ENCODE measurements around the gene CCDC87.
"Not testable (repeated sequence)": the region's sequence is repeated elsewhere in the genome, so short reads cannot be mapped to it uniquely, and the experiment has no call there.

Gene CCDC87

DNA sequence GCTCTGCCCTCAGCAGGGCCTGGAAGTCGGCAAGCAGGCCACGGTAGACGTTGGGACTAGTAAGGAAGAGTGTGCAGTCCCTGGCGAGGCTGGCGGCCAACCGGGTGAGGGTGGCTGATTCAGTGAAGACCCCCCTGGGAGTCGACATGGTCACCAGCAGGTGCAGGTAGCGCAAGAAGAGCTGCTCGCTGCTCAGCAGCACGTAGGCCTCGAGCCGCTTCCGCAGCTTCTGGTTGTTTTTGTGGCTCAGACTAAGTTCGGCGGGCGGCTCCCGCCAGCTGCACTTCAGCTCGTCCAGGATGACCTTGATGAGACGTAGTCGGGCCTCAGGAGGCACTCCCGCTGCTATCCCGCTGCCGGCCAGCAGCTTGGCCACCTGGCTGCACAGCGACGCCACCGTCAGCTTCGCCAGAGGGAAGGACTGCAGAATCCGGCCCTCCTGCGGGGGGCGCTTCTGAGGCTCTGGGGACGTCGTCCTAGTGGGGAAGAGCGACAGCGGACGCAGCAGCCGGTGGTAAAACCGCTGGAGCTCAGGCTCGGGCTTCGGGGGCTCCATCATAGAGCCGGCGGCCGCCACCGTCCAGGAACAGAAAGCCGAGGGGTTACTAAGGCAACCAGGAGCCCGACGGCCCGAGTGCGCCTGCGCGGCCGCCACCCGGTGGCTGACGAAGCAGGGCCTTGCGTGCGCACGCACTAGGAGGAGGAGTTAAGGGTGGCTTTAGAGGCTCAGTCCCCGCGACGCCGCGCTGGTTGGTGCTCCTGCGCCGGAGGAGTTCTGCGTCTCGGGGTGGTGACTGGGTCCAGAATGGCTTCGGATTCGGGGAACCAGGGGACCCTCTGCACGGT is at the start of gene CCDC87, which contains the start of gene CCS:
Gene CCDC87 (minus strand): TSS at position 607 of the 846 bp plus-strand sequence. CDS start 48 bp downstream, at position 559.
Gene CCS (plus strand): TSS at position 729 of the 846 bp plus-strand sequence. CDS start 77 bp downstream, at position 806.
- DNase-seq: peak; percentile 97

- DNase-seq: no peak
These were observed 49.0 kb upstream of the CCDC87 start for GRCh38 chr11:66641834-66642233.

GRCh38 chr11:66639814-66640340 is 47.0 kb upstream of the CCDC87 start:
- DNase-seq: not testable (repeated sequence)

- no peak for DNase-seq
These were observed 46.4 kb upstream of the CCDC87 start for GRCh38 chr11:66639066-66639813.

DNA sequence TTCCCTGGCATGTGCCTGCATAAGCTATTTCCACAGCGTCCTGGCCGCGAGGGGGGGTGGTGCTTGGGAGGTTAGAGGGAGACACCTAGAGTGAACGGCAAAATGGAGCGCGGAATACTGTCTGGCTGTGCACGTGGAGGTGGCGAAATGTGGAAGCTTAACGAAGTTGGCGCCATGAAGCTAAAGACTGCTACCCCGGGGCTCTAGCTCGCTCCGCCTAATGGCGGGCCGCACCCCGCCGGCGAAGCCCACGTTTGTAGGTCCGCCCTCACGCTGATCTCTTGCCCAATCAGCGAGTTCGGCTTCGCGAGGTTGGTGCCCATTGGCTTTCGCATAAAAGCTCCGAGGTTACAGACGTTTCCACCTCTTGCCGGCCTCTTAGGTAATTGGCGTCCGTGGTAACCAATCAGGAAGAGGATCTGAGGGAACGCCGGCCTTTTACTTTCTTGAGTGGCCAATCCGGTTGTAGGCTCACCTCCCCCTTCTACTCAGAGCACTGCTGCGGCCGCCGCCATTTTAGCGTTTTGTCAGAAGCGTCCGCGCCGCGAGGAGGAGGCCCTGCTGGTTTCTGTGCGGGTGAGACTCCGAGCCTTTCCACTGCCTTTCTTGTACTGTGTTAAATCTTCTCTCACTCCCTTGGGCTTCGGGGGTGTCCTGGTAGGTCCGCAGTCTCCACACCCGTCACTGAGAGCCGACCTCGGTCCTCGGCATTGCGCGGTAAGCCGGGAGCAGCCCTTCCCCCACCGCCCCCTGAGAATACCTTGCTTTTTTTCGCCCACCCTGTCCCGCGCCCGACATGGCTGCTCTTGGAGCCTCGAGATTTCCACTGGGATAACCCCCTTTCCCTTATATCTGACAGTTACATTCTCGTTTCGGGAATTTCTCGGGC is 45.6 kb upstream of the CCDC87 start, which contains the start of gene RBM4:
Gene RBM4 (plus strand): TSS at position 527 of the 889 bp plus-strand sequence. CDS start 1,009 bp downstream, outside the sequence.
- DNase-seq: peak; percentile 96

- DNase-seq: no peak
These were observed 44.8 kb upstream of the CCDC87 start for GRCh38 chr11:66637557-66638176.

- no peak for DNase-seq
These were observed 43.5 kb upstream of the CCDC87 start for GRCh38 chr11:66636411-66636810.

DNA sequence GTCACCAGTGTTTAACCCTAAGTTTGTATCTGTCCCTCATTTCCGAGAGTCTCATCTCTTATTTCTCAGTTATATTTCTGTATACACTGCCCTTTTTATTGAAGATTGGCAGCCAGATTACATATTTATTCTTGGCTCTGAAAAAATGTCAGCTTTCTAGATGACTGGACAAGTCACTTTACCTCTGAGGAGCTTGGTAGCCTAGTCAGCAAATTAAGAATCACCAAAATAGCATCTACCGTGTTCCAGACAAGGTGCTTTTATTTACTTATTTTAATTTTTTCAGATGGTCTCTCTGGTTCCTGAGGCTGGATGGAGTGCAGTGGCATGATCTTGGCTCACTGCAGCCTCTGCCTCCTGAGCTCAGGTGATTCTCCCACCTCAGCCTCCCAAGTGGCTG is 40.1 kb upstream of the CCDC87 start:
- no peak for DNase-seq

GRCh38 chr11:66631883-66632282 is 39.0 kb upstream of the CCDC87 start:
- DNase-seq: no peak

DNA sequence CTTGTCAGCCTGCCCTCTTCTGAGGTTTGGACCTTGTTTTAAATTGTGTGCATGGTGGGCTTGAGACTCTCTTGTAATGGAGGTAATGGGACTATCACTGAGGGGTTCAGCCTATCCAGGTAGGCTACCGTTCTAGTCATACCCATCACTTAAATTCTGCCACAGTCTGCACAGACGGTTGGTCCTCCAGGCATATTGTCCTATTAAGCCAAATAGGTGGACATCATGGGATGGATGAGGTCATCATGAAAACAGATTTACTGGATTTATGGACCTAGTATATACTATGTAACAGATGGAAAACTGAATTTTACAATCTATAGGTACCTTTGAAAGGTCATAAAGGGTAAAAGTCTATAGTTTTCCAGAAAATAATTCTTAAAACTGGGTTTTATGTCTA is 36.5 kb upstream of the CCDC87 start:
- no peak for DNase-seq

GRCh38 chr11:66628061-66628603 is 35.3 kb upstream of the CCDC87 start:
- no peak for DNase-seq

DNA sequence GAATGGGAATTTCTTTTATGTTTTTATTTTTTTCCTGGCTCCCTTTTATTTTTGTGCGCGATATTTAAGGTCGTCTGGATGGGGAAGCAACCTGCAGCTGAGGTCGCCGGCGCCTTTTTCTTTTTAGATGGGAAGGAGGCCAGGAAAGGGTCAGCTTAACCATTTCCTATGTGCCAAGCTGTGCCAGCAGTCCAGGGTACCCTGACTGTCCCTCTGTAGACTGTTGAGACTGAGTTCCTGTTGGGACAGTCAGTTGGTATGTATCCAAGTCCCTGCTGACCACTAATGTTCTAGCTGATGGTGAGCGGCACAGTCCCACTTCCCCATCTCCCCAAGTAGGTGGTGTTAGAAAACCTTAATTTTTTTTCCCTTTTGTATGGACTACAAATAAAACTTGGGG is 34.1 kb upstream of the CCDC87 start:
- DNase-seq: no peak

DNA sequence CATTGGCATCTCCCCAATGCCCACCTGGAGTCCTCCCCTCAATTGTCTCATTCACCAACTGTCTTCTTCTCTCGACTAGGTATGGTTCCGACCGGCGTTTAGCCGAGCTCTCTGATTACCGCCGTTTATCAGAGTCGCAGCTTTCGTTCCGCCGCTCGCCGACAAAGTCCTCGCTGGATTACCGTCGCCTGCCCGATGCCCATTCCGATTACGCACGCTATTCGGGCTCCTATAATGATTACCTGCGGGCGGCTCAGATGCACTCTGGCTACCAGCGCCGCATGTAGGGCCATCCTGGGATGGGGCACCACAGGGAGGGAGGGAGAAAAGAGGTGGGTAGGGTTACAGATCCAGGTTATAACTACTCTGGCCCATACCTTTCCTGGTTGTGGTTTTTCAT is 33.5 kb upstream of the CCDC87 start:
- DNase-seq: no peak

DNA sequence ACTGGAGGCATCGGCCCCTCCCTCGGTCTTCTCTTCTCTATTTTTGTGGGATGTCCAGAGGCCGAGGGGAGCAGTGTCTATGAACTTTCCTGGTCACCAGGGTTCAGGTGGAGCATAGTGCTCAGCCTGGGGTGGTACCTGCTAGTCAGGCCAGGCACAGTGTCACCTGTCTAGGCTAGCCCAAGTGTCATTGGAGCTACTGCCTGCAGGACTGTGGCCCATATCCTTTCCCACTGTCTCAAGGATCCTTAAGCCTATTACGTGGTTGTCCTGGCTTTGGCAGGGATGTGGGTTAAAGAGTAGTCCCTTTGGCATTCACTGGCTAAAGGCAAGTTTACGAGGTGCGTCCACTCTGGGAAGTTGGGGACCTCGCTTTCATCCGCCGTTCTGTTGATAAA is 32.9 kb upstream of the CCDC87 start:
- no peak for DNase-seq

GRCh38 chr11:66625041-66625751 is 32.3 kb upstream of the CCDC87 start:
- no peak for DNase-seq

DNA sequence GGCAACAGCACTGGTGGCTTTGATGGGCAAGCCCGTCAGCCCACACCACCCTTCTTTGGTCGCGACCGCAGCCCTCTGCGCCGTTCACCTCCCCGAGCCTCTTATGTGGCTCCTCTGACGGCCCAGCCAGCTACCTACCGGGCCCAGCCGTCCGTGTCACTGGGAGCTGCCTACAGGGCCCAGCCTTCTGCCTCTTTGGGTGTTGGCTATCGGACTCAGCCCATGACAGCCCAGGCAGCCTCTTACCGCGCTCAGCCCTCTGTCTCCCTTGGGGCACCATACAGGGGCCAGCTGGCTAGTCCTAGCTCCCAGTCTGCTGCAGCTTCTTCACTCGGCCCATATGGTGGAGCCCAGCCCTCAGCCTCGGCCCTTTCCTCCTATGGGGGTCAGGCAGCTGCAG is 31.6 kb upstream of the CCDC87 start:
- no peak for DNase-seq

DNA sequence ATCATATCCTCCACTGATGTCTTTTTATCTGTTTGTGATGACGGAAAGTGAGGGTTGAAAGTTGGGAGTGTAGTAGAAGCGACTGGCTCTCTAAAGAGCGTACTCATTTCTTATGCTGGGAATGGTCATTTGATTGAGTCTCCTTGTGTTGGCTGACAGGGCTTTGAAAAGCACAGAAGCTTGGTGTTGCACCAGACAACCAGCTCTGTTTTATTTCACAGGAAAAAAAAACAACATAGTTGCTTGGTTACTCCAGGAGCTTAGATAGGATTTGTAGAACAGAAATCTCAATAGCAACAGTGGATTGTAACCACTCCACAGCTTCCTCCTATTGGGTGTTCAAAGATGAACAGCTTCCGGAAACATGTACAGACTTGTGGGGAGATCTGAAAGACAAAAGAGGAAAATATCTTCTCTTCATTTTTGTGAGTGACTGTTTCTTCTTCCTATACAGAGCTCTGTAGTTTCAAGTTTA is 26.3 kb upstream of the CCDC87 start:
- no peak for DNase-seq

DNA sequence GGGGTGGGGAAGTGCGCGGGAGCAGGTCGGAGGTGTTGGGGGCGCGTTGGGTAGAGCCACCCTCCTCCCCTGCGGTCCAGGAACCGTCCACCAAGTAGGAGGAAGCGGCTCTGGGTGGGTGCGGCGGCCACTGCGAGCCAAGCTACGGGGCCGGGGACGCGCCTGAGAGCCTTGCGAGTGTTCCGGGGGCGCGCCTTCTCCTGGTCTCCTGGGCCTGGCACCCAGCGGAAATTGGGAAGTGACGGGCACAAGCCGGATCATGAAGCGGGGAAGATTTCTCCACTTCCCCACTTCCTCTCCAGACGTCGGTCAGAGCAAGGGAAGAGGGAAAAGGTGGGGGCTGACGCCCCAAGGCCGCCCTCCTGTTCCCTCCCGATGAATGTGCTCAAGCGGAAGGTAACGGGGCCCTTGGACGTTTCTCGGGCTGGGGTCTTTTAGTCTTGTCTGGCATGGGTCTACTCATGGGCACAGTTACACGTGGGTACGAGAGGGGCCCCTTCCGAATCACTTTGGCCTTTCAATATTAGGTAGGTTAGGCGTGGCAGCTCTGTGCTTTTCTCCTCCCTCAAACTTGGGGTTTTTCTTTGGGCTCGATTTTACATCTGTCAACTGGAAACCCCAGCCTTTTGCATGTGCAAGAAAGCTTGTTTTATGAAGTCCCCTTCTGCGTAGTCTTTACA is 24.4 kb upstream of the CCDC87 start:
- DNase-seq: no peak

DNA sequence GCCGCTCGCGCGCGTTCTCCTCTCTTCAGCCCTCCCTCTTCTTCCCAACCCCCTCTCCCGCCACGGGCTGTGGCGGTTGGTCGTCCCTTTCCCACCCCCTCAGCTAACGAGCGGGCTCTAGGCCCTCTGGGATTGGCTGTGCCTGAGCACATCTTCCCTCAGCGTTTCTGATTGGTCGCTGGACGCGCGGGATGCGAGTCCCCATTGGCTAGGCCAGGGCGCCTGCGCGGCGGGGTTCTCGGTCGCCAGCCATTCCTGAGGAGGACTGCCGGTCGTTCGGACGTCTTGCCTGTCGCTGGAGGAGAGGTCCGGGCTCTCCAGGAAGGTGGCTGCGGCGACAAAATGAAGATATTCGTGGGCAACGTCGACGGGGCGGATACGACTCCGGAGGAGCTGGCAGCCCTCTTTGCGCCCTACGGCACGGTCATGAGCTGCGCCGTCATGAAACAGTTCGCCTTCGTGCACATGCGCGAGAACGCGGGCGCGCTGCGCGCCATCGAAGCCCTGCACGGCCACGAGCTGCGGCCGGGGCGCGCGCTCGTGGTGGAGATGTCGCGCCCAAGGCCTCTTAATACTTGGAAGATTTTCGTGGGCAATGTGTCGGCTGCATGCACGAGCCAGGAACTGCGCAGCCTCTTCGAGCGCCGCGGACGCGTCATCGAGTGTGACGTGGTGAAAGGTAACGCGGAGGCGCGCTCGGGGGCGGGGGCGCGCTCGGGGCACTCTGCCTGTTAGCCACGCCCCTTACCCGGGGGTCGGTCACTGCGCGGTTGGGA is 23.7 kb upstream of the CCDC87 start, which contains the start of gene RBM14:
Gene RBM14 (plus strand): TSS at position 252 of the 776 bp plus-strand sequence. CDS start 91 bp downstream, at position 343.
- peak; percentile 99 for DNase-seq
